OCI-LY7 (cell line): ENCODE data around the gene MIAT.

Experiments
- EZH2phosphoT487 ChIP-seq: fragments of 200-600 bp; sonication (generic); IDR thresholded peaks from 2 replicates; pipeline ENCODE4 v1.6.1; 2018; ENCODE audit warnings: low read depth, borderline replicate concordance, mild to moderate bottlenecking, mixed run types, antibody characterized with exemption, low read length, moderate library complexity, mixed read lengths
- TF ChIP-seq, protein P1 (sequence below): fragments of 200-600 bp; sonication (generic); conservative IDR thresholded peaks from 2 replicates; pipeline ENCODE4 v1.5.1; 2014; ENCODE audit warnings: mild to moderate bottlenecking, antibody characterized with exemption, low read length, moderate library complexity, mixed read lengths

DNA sequence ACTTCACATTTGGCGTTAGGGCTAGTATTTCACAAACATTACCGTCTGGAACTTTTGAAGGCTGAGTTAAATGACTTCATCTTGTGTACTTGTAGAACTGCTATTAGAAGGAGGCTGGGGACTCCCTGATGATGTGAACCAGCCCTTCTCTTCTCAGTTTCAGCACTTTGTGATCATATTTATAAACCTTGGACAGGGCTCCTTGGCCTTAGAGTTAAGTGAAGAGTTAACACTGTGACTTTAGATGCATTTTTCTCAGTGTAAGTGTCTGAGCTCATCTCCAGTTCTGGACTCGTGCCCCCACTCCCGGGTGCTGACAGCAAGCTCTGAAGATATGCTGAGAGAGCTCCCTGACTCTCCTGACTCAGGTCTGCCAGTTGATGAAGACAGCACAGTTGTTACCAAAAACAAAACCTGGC, 8.4 kb downstream of the MIAT start:
- TF ChIP-seq, protein P1, sequence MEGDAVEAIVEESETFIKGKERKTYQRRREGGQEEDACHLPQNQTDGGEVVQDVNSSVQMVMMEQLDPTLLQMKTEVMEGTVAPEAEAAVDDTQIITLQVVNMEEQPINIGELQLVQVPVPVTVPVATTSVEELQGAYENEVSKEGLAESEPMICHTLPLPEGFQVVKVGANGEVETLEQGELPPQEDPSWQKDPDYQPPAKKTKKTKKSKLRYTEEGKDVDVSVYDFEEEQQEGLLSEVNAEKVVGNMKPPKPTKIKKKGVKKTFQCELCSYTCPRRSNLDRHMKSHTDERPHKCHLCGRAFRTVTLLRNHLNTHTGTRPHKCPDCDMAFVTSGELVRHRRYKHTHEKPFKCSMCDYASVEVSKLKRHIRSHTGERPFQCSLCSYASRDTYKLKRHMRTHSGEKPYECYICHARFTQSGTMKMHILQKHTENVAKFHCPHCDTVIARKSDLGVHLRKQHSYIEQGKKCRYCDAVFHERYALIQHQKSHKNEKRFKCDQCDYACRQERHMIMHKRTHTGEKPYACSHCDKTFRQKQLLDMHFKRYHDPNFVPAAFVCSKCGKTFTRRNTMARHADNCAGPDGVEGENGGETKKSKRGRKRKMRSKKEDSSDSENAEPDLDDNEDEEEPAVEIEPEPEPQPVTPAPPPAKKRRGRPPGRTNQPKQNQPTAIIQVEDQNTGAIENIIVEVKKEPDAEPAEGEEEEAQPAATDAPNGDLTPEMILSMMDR, result peak; percentile 20; the same call in 1 of the 2 replicates
- TF ChIP-seq EZH2phosphoT487, result no peak
